Measurements from ENCODE around the gene SDCBP2. TPM values are rescaled to one million over a fixed set of nuclear protein-coding genes. Genes with fewer than 3 reads are reported as not detected.

Gene SDCBP2
- total RNA-seq, 2 donors from 2014 or later = 4.0 to 7.3 TPM

- H3K27me3 ChIP-seq (replicated peaks; ENCODE audit: insufficient read depth) = no peaks in the 10 kb centered on the region
These were observed 46.0 kb downstream of the SDCBP2 start for GRCh38 chr20:1282966-1283365.

GRCh38 chr20:1281279-1282057 is 47.5 kb downstream of the SDCBP2 start:
- H3K27me3 ChIP-seq (replicated peaks; ENCODE audit: insufficient read depth) = no peaks in the 10 kb centered on the region
- no peak for TF ChIP-seq POLR2A (IDR thresholded peaks at IDR 0.05)
- peak; percentile 44 for TF ChIP-seq POLR2AphosphoS5 (IDR thresholded peaks at IDR 0.05)
- no peak for DNase-seq (ENCODE audit: low spot score)
- H3K4me3 ChIP-seq = no peak overlapping the region
- no peak overlapping the region for H3K27ac ChIP-seq
- H3K9me3 ChIP-seq = no peaks in the 10 kb centered on the region
- no peaks in the 10 kb centered on the region for H3K36me3 ChIP-seq
- intact Hi-C loops (cut with DNase I) = no loop called here
- 60% methylated on average over 7 of the region's 7 CpGs for WGBS
- H3K4me1 ChIP-seq (replicated peaks) = peaks cover 3% of the 10 kb centered on the region

More at GRCh38 chr20:1282966-1283365, 46.0 kb downstream of the SDCBP2 start:
- intact Hi-C loops (cut with DNase I) = no loop called here
- H3K4me3 ChIP-seq = no peak overlapping the region
- H3K27ac ChIP-seq = no peak overlapping the region
- peaks cover 3% of the 10 kb centered on the region for H3K4me1 ChIP-seq (replicated peaks)
- 33% methylated on average over 3 of the region's 3 CpGs for WGBS
- DNase-seq (ENCODE audit: low spot score) = no peak
- H3K36me3 ChIP-seq = no peaks in the 10 kb centered on the region
- no peak for TF ChIP-seq POLR2AphosphoS5 (IDR thresholded peaks at IDR 0.05)
- TF ChIP-seq POLR2A (IDR thresholded peaks at IDR 0.05) = no peak
- H3K9me3 ChIP-seq = no peaks in the 10 kb centered on the region

GRCh38 chr20:1280195-1281102 is 48.5 kb downstream of the SDCBP2 start:
- DNase-seq (ENCODE audit: low spot score) = no peak
- no peaks in the 10 kb centered on the region for H3K9me3 ChIP-seq
- H3K4me1 ChIP-seq (replicated peaks) = peaks cover 3% of the 10 kb centered on the region
- intact Hi-C loops (cut with DNase I) = no loop called here
- no peaks in the 10 kb centered on the region for H3K36me3 ChIP-seq
- H3K27me3 ChIP-seq (replicated peaks; ENCODE audit: insufficient read depth) = no peaks in the 10 kb centered on the region
- no peak overlapping the region for H3K4me3 ChIP-seq
- no peak overlapping the region for H3K27ac ChIP-seq
- 64% methylated on average over 6 of the region's 6 CpGs for WGBS
- no peak for TF ChIP-seq POLR2AphosphoS5 (IDR thresholded peaks at IDR 0.05)

- no peaks in the 10 kb centered on the region for H3K9me3 ChIP-seq
- 93% methylated on average over 4 of the region's 4 CpGs for WGBS
- H3K36me3 ChIP-seq = no peaks in the 10 kb centered on the region
- TF ChIP-seq CTCF (IDR thresholded peaks at IDR 0.05) (no peak), POLR2A (IDR thresholded peaks at IDR 0.05) (no peak), POLR2AphosphoS5 (IDR thresholded peaks at IDR 0.05) (no peak)
- intact Hi-C loops (cut with DNase I) = no loop called here
- no peak overlapping the region for H3K4me3 ChIP-seq
- no peak for DNase-seq (ENCODE audit: low spot score)
- no peak overlapping the region for H3K27ac ChIP-seq
- peaks cover 3% of the 10 kb centered on the region for H3K4me1 ChIP-seq (replicated peaks)
- no peaks in the 10 kb centered on the region for H3K27me3 ChIP-seq (replicated peaks; ENCODE audit: insufficient read depth)
These were observed 49.9 kb downstream of the SDCBP2 start for GRCh38 chr20:1278993-1279392.

- Histone ChIP-seq H3K27ac (no peak overlapping the region), H3K27me3 (replicated peaks; ENCODE audit: insufficient read depth) (no peaks in the 10 kb centered on the region), H3K4me1 (replicated peaks) (no peaks in the 10 kb centered on the region), H3K4me3 (no peak overlapping the region), H3K36me3 (no peaks in the 10 kb centered on the region), H3K9me3 (no peaks in the 10 kb centered on the region)
- no peak for DNase-seq (ENCODE audit: low spot score)
- intact Hi-C loops (cut with DNase I) = no loop called here
- TF ChIP-seq POLR2A (IDR thresholded peaks at IDR 0.05) (no peak), CTCF (IDR thresholded peaks at IDR 0.05) (no peak), POLR2AphosphoS5 (IDR thresholded peaks at IDR 0.05) (no peak)
- 92% methylated on average over 8 of the region's 8 CpGs for WGBS
These were observed 51.2 kb downstream of the SDCBP2 start for GRCh38 chr20:1277529-1278322.

GRCh38 chr20:1275919-1276318 is 53.0 kb downstream of the SDCBP2 start:
- Histone ChIP-seq H3K9me3 (no peaks in the 10 kb centered on the region), H3K36me3 (no peaks in the 10 kb centered on the region), H3K4me1 (replicated peaks) (no peaks in the 10 kb centered on the region), H3K4me3 (no peak overlapping the region), H3K27me3 (replicated peaks; ENCODE audit: insufficient read depth) (no peaks in the 10 kb centered on the region), H3K27ac (no peak overlapping the region)
- intact Hi-C loops (cut with DNase I) = no loop called here
- 73% methylated on average over 2 of the region's 2 CpGs for WGBS
- no peak for TF ChIP-seq CTCF (IDR thresholded peaks at IDR 0.05)
- no peak for TF ChIP-seq POLR2A (IDR thresholded peaks at IDR 0.05)
- no peak for TF ChIP-seq POLR2AphosphoS5 (IDR thresholded peaks at IDR 0.05)
- DNase-seq (ENCODE audit: low spot score) = no peak

Data from prostate gland (tissue), 2 donors.